NCI-H1092 treated with DMSO at 0.1 percent for 48 hours (cell line): Measurements from ENCODE around the gene OR4D5.

ENCODE experiments used
- DNase-seq: peaks from one replicate; lab custom pipeline; 2025; lab: John Stamatoyannopoulos, UW

OR4D5 gene

GRCh38 chr11:123939317-123939716 lies at the start of gene OR4D5:
TSS of gene OR4D5 (plus strand) at chr11:123939617. CDS start at chr11:123939617, 0 bp downstream.
- no peak for DNase-seq

GRCh38 chr11:123892031-123892430 lies 47.4 kb upstream of the OR4D5 start:
- no peak for DNase-seq

GRCh38 chr11:123899792-123900191 lies 39.6 kb upstream of the OR4D5 start:
- no peak for DNase-seq

GRCh38 chr11:123901867-123902266 lies 37.5 kb upstream of the OR4D5 start, which contains the start of gene OR8D4:
TSS of gene OR8D4 (plus strand) at chr11:123902167. CDS start at chr11:123906432, 4,265 bp downstream.
- DNase-seq = no peak

- no peak for DNase-seq
These were observed 35.5 kb upstream of the OR4D5 start for GRCh38 chr11:123903932-123904331.

GRCh38 chr11:123904932-123905331 lies 34.5 kb upstream of the OR4D5 start:
- DNase-seq = no peak

- no peak for DNase-seq
These were observed 33.6 kb upstream of the OR4D5 start for GRCh38 chr11:123905826-123906225.

- no peak for DNase-seq
These were observed 18.5 kb upstream of the OR4D5 start for GRCh38 chr11:123920943-123921342.

- DNase-seq = no peak
These were observed 15.4 kb upstream of the OR4D5 start for GRCh38 chr11:123924027-123924426.

GRCh38 chr11:123942413-123942812 lies 3.0 kb downstream of the OR4D5 start:
- DNase-seq = no peak

GRCh38 chr11:123943738-123944137 lies 4.3 kb downstream of the OR4D5 start, which contains the start of gene OR6T1:
TSS of gene OR6T1 (minus strand) at chr11:123943838. CDS start at chr11:123943838, 0 bp downstream.
- DNase-seq = no peak

- DNase-seq = no peak
These were observed 5.7 kb downstream of the OR4D5 start for GRCh38 chr11:123945132-123945531.

- no peak for DNase-seq
These were observed 17.3 kb downstream of the OR4D5 start for GRCh38 chr11:123956752-123957151.

- no peak for DNase-seq
These were observed 34.4 kb downstream of the OR4D5 start for GRCh38 chr11:123973816-123974215.

- DNase-seq = no peak
These were observed 37.5 kb downstream of the OR4D5 start for GRCh38 chr11:123976770-123977560.

- no peak for DNase-seq
These were observed 38.4 kb downstream of the OR4D5 start, which contains the start of gene OR10S1 for GRCh38 chr11:123977731-123978347. TSS of gene OR10S1 (minus strand) at chr11:123977781. CDS start at chr11:123977664, 117 bp downstream.

GRCh38 chr11:123979311-123979710 lies 39.9 kb downstream of the OR4D5 start:
- DNase-seq = no peak
